NCI-H510A (cell line): ENCODE measurements around the gene B4GALNT4.
"Not testable (repeated sequence)": the region's sequence is repeated elsewhere in the genome, so short reads cannot be mapped to it uniquely, and the experiment has no call there.

Source experiments
- DNase-seq: peaks from one replicate; lab custom pipeline; 2025; lab: John Stamatoyannopoulos, UW

Gene B4GALNT4

DNA sequence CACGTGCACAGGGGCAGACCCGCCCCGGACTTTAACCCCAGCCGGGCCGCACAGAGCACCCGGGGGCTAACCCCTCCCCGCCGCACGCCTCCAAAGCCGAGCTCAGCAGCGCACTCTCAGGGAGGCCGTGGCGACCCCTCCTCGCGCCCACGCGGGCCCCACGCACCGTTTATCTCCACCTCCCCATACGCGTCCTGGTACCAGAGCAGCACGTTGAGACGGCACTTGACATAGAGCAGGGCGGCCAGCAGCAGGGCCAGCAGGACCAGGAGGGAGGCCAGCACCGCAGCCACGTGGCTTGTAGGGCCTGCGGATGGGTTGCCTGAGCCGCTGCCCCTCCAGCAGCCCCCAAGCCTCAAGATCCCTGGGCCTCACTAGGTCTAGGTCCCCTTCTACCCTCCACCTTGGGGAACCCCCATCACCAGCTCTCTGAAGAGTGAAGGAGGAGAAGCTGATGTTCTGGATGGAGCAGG lies 38.4 kb downstream of the B4GALNT4 start:
- DNase-seq, result no peak

DNA sequence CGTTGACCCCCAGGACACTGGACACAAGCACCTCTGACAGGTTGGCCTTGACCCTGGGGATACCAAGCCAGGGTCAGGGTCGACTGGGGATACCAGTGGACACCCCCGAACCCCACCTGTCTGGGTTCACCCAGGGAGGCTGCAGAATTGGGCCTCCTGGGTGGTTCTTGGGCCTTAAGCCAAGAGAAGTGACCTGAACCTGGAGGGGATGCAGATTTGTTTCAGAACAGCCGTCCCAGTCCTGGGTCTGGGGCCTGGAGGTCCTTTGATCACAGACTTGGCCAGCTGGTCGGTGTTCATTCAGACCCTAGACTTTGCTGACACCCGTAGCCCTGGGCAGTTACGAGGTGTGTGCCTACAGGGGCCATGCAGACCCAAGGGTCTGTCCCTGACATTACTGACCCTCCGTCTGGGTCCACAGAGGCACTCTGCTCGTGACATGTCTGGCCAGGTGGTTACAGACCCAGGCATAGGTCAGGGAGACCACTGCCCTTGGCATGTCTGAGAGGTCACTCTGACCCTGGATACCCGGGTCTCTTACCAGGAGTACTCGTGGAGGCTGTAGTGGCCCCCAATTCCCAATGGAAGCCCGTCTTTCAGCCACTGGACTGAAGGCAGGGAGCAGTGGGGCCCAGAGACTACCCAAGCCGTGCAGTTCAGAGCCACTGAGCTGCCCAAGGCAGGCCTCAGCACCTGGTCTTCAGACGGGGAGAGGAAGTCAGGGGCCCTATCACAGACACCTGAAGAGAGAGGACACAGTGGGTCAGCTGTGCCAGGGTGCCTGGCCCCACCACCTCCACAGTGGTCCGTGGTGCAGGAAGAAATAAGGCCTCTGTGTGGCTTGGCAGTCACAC lies 39.1 kb downstream of the B4GALNT4 start:
- no peak for DNase-seq

DNA sequence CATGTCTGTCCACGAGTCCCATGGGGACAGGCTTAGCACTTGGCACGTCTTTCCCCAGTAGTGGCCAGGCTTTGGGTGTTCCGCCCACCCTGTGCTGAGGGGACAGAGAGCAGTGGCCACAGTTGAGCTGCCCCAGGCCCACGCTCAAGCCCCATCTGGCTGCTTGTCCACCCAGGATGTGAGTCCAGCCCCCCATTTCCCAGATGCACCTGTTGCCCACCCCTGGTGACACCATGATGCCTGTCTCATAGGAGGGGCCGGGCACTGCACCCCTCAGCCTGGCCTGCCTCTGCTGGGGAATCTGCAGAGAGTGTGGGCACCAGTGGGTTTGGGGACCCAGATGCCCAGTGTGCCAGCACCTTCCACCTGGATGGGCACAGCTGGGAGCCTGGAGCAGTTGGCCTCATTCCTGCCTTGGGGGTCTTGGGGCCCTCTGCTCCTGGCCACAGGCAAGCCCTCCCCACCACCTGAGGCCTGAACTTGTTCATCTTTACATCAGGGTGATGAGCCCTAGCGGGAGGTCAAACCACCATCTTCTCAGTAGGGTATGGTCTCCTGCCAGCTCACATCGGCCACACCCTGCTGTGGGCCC lies 39.8 kb downstream of the B4GALNT4 start:
- no peak for DNase-seq

DNA sequence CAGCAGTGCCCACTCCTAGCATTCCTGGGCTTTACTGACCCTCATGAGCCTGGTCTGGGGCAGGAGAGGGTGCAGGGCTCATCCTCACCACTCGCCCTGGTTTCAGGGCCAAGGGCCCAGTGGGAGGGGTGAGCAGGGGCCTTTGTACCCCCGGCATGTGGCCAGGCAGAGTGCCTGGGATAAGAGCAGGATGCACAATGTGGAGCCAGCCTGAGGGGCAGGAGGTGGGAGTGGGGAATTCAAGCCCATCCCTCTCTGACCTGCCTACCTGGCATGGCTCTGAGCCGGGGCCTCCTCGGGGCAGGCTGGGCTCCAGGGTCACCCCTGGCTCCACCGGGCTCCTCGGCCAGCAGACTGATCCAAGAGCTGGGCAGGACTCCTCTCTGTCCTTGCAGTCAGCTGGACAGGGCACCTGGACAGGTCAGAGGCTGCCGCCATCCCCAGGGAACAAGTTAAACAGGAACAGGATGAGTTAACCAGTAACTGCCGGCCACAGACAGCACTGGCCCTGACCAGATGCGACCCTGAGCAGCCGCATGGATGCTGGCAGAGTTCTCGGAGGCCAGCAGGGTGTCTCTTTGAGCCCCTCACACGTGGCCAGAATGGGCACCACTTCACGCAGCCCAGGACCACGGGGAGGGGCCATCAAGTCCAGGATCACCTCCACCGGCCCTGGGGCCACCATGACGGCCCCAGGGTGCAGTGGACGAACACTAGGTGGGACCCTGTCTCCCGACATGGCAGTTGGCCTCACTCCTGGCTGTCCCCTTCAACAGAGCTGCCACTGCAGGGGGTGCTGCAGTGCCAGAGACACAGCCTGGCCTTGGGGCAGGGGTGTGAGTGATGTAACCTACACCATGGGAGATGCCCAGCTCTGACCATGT lies 40.5 kb downstream of the B4GALNT4 start:
- DNase-seq, result no peak

DNA sequence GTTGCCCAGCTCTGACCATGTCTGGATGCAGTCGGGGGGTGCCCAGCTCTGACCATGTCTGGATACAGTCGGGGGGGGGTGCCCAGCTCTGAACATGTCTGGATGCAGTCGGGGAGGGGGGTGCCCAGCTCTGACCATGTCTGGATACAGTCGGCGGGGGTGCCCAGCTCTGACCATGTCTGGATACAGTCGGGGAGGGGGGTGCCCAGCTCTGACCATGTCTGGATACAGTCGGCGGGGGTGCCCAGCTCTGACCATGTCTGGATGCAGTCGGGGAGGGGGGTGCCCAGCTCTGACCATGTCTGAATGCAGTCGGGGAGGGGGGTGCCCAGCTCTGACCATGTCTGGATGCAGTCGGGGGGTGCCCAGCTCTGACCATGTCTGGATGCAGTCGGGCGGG lies 41.4 kb downstream of the B4GALNT4 start:
- DNase-seq, result not testable (repeated sequence)

DNA sequence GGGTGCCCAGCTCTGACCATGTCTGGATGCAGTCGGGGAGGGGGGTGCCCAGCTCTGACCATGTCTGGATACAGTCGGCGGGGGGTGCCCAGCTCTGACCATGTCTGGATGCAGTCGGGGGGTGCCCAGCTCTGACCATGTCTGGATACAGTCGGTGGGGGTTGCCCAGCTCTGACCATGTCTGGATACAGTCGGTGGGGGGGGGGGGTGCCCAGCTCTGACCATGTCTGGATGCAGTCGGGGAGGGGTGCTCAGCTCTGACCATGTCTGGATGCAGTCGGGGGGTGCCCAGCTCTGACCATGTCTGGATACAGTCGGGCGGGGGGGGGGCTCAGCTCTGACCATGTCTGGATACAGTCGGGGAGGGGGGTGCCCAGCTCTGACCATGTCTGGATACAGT lies 42.2 kb downstream of the B4GALNT4 start:
- not testable (repeated sequence) for DNase-seq

DNA sequence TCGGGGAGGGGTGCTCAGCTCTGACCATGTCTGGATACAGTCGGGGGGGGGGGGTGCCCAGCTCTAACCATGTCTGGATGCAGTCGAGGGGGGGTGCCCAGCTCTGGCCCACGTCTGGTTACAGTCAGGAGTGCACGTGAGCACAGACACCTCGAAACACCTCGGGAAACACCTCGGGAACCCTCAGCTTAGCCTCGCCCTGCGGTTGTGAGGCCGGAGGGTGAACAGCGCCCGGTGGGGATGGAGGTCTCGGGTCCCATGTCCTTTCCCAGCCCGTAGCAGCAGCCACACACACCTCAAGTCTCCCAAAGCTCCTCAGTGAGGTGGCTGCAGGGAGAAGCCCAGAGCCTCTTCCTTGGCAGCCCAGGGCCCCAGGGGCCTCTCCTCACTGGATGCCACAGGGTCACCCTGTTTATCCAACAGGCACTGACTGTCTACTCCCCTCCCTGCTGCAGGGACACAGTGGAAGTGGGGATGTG lies 43.4 kb downstream of the B4GALNT4 start:
- no peak for DNase-seq

DNA sequence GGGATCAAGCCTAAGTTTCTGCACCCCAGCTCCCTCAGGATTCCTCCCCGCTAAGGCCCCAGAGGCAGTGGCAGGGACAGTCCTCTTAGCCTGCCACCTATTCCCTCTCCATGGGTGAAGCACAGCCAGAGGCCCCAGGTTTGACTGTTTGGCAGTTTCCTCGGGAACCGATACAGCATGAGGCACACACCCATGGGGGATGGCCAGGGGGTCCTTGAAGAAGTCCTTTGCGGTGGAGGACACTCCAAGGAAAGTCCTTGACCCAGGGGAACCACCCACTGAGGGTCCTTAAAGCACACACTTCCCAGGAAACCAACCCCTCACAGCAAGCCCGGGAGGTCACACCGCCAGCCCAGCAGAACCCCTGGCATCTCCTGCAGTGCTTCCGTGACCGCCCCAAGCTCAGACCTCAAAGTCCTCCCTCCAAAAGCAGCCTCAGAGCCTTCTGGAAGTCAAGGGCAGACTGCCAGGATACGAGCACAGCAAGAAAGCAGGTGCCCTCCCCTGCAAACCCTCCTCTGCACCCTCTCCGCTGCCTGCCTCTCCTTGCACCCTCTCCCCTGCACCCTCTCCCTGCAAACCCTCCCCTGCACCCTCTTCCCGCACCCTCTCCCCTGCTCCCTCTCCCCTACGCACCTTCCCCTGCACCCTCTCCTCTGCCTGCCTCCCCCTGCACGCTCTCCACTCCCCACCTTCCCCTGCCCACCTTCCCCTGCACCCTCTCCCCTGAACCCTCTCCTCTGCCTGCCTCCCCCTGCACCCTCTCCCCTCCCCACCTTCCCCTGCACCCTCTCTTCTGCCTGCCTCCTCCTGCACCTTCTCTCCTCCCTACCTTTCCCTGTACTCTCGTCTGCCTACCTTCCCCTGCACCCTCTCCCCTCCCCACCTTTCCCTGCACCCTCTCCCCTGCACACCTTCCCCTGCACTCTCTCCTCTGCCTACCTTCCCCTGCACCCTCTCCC lies 44.1 kb downstream of the B4GALNT4 start:
- no peak for DNase-seq

DNA sequence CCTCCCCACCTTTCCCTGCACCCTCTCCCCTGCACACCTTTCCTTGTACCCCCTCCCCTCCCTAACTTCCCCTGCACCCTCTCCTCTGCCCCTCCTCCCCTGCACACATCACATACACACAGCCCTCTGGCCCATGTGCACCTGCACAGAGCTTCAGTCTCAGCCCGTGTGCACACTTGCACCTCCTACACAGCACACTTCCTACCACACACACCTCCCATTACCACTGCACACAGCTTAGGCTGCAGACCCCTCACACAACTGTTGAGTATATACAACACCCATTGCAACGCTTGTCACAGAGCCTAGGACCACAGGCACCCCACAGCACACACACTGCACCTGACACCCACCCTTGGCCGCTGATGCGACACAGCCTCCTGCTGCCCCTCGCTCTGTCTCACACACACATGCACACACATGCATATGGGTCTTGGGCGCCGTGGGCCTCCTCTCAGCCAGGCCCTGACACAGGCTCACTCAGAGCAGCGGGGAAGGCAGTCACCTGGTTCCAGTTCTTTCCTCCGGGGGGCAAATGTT lies 45.1 kb downstream of the B4GALNT4 start:
- no peak for DNase-seq

DNA sequence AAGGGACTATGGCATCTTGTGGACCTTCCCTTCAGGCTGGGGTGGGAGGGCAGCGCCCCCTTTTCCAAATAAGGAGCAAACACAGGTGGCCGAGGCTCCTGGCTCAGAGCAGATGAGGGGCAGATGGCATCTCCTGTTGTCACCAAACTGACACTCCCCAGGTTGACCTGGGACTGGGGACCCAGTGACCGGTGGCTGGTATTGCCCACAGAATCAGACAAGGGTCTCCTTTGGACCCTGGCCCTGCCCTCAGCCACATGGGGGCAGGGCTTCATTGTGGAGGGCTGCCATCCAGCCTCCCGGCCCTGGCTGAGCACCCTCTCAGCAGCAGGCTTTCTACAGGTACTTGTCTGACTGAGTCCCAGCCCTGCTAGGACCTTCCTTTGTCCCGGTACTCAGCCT lies 46.3 kb downstream of the B4GALNT4 start:
- no peak for DNase-seq

DNA sequence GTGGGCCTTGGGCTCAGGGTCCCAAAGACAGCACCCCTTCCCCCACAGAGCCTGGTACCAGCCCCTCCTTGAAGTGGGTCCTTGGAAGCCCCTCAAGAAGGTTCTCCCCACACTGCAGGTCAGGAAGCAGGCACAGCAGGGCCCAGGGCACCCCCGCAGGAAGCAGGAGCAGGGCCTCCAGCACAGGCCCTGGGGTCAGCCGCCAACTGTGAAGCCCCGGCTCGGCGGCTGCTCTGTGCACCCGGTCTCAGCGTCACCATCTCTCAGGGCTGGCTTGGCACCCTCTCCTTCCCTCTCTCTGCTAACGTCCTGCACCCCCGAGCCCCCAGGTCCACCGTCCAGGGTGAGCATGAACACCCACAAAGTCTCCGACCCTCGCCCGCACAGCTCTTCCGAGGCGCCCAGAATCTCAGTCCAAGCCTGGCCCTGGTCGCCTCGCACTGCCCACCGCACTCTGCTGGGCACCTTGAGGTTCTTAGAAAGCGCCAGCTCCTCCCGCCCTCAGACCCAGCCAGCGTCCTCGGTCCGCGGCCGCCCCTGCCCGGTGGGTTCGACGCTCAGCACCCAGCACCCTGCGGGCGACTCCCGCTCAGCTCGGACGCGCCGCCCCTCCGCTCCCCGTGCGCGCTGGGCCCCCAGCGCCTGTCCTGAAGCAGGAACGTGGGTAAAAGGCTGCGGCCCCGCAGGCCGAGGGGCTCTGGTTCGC lies 46.9 kb downstream of the B4GALNT4 start:
- no peak for DNase-seq

DNA sequence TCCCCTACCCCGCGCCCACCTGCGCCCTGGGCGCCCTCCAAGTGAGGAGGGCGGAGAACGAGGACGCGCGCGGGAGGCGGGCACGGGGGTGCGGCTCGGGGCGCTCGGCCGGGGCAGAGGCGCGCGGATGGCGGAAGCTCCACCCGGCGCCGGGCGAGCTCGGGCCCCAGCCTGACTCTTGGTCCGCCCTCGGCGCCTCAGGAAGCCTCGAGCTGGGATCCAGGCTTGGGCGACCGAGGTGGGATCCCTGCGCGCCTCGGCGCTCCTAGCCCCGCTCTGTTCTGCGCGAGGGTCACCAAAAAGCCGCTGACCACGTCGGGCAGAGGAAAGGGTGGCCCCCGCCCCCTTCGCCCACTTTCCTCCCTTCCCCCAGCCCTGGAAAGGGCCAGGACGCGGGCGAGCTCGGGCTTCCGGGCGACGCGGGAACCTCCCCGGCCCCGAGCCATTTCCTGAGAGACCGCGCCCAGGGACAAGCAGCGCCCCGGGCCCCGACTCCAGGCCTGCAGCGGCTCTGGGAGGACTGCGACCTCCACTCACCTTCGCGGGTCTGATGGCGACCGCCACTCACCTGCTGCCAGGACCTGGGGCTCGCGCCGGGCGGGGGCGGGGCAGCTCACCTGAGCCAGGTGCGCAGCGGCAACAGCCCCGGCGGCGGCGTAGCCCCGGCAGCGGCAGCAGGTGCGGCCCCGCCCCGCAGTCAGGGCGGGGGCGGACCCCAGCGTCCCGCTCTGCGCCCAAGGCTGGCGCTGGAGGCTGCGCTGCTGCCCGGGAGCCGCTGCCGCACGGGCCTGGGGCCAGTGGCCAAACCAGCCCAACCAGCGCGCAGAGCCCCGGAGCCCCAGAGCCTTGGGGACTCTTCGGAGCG lies 47.7 kb downstream of the B4GALNT4 start:
- peak; percentile 57 for DNase-seq

DNA sequence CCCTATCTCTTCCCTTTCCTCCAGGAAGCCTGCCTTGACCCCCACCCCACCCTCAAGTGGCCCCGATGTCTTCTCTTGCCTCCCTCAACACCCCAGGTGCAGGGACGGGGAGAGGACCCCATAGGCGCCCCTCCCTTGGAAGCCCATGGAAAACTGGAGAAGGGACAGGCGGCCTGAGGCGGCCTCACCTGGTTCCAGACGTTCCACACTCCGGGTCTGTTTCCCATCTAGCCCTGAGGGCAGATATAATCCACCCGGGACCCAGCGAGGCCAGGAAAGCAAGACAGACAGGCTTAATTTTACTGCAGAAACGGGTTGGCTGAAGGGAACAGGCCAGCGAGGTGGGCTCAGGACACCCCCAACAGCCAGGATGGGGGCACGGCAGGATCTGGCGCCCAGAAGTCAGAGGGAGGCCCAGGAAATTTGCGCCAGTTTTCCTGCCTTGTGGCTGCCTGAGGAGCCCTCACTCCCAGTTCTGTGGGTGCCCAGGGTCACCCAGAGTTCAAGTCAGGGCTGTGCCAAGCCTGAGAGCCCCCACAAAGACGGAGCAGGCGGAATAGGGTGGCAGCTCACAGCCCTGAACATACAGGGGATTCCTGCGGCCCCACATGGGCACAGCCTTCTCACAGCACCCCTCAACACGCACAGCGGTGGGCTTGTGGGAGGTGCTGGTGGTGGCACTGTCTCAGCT lies 48.5 kb downstream of the B4GALNT4 start:
- no peak for DNase-seq

DNA sequence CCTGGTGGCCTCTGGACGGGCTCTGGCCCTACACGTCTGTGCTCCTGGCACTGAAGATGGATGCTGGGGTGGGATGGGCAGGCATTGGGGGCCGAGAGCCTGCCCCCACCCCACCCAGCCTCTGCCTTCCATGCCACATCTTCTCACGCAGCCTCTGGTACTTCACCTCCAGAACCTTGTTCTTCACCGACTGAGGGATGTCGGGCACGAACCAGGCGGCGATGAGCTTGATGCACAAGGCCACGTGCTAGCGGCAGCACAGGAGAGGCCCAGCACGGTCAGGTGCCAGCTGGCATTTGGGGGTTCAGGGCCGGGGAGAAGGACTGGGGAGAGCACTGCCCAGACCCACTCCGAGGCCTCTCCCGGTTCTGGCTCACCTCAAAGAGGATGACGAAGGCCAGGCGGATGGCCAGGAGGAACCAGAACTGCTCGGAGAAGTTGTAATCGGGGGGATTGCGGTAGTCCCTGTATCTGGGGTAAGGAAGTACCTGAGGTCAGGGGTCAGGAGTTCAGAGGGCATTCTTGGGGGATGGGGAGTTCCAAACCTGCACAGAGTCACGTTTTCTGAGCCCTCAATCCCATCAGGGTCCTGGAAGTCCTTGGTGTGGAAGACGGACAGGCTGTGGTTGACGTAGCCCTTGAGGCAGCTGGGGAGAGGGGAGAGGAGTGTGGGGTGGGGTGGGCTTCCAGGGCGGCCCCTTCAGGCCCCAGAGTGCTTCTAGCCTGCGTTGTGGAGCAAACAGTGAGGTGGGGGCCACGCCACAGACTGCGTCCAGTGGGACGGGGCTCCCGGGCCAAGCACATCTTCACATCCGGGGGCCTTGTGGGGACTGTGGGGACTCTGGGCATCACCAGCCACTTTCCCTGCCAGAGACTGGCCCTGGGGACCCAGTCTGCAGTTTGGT lies 49.3 kb downstream of the B4GALNT4 start:
- DNase-seq, result no peak

DNA sequence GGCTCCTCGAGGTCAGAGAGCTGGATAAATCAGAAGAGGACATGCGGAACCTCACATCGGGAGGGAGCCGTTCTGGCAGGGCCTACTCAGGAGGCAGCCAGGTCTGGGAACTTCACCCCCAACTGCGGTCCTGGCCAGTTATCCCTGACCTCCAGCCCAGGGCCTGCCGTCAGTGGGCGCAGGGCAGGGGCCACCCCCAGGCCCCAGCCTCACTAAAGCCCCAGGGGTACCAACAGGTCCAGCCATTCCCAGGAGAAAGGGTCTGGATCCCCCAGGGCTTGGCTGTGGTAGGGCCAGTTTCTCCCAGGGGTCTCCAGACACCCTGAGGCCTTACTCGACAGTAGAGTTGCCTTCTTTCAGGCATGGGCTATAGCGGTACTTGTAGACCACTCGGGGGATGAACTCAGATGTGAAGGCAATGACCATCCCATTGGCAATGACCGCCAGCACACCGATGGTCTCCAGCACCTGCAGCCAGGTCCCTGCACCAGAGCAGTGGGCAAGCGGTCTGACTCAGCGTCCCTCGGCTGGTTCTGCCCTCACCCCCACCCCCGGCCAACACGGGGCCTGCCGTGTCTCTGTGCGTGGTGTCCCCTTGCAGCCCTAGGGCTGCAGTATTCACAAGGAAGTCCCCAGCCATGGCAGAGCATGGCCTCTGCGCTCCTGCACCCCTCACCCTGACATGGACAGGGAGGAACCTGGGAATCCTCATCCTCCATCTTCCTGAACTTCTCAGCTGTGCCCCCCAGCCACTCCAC lies 50.1 kb downstream of the B4GALNT4 start:
- DNase-seq, result no peak

DNA sequence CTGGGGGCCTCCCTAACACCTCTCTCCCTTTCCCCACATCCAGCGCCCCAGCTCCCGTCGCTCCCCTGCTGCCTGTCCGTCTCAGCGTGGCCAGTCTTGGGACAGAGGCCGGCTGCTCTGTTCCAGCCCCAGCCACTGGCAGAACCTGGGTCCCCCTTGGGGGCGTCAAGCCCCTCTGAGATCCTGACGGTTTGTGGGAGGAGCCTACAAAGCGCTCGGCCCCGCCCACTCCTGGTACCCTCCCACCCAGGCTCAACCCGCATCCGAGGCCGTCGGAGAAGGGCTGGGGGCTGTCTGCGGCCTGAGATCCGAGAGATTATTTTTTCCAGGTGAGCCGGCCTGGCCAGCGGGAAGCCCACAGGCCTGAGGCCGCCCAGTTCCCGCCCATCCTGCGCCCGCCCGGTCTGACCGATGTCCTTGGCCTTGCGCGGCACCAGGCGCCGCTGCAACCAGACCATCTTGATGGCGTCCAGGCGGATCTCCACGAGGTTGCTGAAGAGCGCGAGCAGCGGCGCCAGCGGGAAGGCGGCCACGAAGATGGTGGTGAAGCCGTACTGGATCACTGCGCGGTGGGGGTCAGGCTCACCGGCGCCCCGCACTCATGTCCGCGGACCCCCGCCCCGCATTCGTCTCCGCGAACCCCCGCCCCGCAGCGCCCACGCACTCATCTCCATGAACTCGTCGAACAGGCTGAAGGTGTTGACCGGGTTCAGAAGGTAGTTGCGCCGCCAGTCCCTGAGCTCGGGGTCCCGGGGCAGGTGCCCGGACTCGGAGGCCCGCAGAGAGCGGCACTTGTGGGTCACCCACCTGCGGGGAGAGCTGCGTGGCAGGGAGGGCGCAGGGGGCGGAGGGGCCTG lies 51.0 kb downstream of the B4GALNT4 start:
- no peak for DNase-seq
